GM18520 (cell line): ENCODE data around the gene PEPD.

Source experiments
- ATAC-seq: cut with Tn5 transposase; IDR thresholded peaks from one replicate; pipeline ENCODE4 v1.9.1; 2021; ENCODE audit not compliant: unreplicated experiment

PEPD gene

DNA sequence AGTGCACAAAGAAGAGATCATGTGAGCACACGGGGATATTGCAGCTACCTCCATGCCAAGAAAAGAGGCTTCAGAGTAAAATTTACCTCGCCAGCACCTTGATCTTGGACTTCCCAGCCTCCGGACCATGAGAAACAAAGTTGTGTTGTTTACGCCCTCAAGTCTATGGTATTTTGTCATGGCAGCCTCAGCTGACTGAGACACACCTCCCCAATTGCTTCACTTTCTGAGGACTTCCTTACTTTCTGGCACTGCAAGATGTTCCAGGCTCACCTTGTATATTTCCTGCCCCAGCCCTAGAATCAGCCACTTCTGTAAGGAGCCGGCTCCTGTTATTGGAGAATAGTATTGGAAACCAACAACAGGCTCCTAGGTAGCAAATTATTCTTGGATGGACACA, 154.7 kb downstream of the PEPD start:
- no peak for ATAC-seq

DNA sequence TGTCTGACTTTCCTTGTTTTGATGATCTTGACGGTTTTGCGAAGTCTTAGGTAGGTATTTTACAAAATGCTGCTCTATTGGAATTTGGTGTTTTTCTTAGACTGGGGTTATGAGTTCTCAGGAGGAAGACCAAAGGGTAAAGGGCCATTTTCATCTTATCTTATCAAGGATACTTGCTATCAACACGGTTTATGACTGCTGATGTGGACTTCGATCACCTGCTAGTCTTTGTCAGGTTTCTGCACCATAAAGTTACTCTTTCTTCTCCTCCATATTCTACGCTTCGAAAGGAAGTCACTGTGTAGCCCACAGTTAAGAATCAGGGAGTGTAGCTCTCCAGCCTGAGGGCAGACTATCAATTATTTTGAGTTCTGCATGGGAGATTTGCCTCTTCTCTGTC, 155.5 kb downstream of the PEPD start:
- ATAC-seq = no peak

DNA sequence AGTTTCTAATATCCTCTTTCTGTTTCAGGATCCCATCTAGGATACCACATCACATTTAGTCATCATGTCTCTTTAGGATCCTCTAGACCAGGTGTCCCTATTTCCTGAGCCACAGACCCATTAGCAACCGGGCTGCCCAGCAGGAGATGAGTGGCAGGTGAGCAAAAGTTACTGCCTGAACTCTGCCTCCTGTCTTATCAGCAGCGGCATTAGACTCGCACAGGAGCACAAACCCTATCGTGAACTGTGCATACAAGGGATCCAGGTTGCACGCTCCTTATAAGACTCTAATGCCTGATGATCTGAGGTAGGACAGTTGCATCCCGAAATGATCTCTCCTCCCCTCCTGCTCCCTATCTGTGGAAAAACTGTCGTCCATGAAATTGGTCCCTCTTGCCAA, 155.9 kb downstream of the PEPD start:
- no peak for ATAC-seq

DNA sequence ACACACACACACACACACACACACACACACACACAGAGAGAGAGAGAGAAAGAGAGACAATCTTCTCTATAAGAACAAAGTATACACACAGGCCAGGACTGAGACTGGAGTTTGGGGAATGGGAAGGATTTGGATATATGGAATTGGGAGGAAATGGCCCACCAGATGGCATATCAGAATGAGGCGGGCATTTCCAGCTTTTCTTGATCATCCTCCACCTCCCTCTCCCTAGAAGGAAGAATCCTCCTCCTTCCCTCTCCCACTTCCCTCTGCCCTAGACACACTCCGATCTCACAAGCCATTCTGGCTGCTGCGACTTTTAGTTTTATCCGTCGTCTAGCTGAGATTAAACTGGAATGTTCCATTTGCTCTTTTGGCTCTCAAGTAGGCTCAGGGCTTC, 158.1 kb downstream of the PEPD start:
- no peak for ATAC-seq

DNA sequence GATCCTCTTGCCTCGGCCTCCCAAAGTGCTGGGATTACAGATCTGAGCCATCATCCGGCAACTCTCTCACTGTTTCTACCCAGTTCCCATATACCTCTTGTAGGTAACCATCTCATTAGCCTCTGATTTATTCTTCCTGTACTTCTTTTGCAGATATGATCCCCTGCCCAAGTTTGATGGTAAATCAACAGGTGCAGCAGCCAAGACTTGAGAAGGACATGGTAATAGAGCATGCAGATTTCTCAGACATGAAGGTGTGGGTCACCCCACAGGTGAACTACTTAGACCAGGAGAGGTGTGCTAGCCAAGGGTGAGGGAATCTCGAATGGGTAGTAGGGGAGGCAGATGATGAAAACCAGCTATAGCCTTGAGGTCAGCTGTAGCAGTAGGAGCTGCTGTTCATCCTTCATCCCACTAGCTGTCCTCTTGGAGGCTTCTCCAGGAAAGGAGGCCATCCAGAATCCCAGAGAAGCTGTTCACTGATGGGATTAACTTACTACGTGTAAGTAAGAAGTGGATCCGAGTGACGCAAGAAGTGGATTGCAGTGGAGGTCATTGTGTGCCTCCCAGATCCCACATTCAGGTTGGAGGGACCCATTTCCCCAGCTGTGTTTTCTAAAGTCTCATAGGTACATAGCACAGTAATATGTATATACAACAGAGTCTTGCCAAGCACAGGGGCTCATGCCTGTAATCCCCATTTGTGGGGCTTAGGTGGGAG, 158.9 kb downstream of the PEPD start:
- no peak for ATAC-seq

DNA sequence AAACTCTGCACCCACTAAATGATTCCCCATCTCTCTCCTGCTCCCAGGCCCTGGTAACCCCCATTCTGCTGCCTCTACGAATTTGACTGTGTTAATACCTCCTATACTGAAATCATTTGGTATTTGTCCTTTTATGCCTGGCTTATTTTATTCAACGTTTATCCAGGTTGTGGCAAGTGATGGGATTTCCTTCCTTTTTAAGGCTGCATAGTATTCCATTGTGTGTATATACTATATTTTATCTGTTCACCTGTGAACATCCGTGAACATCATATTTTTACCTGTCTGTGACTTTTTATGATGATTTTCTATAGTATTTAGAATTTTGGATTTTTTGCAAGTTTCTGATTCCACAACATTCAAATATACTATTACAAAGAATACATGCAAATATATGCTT, 162.0 kb downstream of the PEPD start:
- ATAC-seq = no peak

DNA sequence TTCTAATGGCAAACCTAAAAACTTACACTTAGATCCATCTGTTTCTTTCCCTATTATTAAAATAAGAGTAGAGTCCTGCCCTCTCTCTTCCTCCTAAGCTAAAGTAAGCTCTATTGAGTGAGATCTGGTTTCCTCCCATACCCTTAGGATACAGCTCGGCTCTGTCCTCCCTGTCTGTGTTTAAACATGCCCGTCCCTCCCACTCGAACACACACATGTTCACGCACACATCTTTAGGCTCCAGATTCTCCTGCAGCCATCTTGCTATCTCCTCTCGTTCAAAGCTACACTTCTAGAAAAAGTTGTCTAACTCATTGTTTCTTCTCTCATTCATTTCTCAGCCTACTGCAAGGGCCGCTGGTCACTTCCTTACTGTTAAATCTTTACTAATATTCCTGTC, 163.2 kb downstream of the PEPD start:
- no peak for ATAC-seq

DNA sequence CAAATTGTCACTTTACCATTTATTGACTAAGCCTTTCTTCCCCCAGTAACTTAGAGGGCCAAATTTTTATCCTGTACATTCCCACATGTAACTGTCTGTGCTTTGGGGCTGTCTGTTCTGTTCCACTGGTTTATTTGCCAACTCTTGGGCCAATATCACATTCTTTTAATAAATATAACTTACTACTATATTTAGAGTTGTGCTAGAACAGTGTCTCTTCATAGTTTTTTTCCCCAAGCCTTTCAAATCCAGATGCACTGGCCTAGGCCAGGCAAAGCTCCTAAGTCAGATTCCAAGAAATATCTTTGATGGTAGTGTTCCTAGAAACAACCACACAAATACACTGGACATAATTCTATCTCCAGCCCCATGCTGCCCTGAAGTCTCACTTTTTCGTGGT, 164.0 kb downstream of the PEPD start:
- ATAC-seq = no peak

DNA sequence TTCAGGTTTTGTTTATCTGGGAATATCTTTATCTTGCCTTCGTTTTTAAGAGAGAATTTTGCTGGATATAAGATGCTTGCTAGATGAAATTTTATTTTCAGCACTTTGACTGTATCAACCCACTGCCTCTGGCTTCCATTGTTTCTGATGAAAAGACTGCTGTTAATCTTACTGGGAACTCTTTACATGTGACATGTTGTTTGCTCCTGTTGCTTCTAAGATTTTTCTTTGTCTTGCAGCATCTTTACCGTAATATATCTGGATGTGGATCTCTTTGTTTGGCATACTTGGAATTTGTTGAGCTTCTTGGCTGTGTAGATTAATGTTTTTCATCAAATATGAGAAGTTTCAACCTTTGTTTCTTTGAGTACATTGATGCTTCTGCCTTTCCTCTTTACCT, 166.1 kb downstream of the PEPD start:
- no peak for ATAC-seq

DNA sequence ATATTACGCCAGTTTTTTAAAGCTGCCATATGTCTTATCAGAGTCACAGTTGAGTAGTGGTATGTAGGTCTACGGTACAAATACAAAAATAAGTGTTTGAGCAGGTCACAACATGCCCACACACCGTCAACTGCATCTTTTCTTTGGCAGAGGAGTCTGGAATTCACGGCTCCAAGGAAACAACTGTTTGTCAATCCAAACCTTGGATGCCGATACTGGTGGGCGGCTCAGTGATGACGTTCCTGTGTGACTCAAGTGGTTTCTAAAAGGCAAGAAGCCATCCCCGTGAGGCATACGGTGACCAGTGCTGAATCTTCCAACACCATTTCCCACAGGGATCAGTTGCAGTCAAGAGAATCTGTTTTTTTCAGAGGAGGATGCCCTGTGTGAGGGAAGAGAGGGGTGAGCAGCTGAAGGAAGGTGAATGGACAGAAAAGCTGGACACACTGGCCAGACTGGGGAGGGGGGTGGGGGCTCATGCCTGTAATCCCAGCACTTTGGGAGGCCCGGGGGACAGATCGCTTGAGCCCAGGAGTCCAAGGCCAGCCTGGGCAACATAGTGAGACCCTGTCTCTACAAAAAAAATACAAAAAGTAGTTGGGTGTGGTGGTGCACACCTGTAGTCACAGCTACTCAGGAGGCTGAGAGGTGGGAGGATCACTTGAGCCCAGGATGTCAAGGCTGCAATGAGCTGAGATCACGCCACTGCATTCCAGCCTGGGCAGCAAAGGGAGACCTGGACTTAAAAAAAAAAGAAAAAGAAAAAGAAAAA, 170.9 kb downstream of the PEPD start:
- ATAC-seq = no peak

DNA sequence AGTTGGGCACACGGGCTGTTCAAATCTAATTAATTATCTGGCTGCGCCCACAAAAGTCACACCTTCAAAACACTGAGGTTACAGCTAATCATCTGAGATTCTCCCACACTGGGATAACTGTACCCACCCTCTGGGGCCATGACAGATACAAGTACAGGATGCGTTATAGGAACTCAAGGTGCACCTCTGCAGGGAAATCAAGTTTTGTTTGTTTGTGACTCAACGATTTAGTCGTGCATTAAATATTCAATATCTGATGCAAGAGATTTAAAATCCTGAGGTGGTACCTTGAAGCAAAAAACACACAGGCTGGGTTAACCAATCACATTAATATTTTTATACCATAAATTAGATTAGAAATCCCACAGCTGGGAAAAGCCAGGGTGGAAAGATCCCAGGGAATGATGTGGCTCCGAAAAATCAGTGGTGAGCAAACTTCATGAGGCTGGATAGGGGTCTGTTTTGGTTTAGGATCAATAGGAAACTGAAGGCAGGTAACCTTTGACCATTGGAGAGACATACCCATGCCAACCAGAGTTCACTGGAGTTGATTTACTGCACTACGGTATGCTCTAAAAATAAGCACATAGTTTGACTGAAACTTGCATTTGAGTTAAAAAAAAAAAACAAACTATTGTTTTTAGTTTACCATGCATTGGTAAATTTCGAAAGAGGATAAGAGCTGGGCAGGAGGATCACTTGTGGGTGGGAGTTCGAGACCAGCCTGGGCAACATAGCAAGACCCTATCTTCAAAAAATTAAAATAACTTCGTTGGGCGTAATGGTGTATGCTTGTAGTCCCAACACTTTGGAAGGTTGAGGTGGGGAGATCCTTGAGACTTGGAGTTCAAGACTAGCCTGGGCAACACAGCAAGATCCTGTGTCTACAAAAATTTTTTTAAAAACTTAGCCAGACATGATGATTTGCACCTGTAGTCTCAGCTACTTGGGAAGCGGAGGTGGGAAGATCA, 172.0 kb downstream of the PEPD start:
- ATAC-seq = no peak

DNA sequence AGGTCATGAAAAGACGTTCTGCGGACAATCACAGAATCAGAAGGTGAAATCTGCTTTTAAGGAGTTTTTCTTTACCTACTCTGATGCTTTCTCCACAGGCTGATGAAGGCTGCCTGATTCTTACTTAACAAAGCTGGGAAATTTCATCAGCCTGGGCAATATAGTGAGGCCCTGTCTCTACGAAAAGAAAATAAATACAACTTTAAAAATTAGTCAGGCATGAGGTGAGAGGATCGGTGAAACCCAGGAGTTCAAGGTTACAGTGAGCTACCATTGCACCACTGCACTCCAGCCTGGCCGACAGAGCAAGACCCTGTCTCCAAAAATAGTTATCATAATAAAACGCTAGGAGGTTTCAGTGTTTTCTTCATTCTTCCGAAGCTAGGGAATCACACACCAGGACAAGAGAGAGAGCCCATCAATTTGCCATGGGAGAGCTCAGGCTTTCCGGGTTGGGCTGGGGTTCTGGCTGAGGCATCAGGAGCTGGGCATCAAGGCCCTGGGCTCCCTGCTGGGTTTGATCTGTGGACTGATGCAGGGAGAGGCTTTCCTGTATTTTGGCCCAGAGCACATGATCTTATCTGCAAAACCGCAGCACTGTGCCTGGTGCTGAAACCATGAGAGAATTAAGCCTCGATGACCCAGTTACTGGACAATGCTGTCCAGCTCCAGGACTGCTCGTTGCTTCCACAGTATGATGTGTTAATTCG, 173.1 kb downstream of the PEPD start:
- ATAC-seq = no peak

DNA sequence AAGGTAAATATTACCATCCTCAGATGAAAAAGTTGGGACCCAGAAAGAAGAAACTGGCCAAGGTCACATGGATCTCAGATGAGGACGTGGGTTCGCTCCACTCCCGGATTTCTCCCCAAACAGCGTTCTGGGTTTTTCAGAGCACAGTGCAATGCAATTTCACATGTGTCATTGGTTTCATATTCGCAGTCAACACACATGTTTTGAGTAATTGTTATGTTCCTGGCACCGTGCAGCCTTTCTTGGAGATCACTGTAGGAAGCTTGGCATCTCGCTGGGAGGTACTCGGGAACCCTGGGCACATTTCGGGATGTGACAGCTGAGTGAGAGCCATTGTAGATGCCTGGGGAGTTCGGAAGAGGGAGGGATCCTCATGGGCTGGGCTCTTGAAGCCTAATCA, 174.3 kb downstream of the PEPD start:
- ATAC-seq = no peak

DNA sequence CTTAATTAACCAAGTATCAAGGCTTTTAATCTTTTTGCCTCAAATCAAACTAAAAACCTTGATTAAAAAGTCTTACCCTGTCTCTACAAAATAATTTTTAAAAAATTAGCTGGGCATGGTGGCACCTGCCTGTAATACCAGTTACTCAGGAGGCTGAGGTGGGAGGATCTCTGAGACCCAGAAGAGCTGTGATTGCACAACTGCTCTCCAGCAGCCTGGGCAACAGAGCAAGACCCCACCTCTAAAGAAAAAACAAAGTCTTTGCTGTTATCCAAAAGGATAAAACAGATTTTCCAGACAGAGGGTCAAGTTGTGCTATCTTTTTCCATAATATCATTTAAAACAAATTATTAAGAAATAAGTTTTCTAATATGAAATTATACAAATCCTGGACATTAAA, 174.9 kb downstream of the PEPD start:
- ATAC-seq = no peak

DNA sequence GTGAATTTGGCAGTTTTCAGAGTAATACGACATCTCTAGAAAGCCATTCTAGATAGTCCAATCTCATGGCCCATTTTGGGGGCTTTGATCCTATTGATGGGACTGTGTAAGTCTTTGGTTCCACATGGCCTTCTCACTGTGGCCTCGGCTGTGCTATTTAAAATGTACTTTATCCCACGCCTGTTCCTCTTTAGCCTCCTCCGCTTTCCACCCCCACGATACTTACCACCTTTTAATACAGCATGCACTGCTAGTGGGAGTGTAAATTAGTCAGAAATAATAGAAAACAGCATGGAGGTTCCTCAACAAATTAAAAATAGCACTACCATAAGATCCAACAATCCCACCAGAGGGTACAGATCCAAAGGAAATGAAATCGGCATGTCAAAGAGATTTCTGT, 176.4 kb downstream of the PEPD start:
- ATAC-seq = no peak

DNA sequence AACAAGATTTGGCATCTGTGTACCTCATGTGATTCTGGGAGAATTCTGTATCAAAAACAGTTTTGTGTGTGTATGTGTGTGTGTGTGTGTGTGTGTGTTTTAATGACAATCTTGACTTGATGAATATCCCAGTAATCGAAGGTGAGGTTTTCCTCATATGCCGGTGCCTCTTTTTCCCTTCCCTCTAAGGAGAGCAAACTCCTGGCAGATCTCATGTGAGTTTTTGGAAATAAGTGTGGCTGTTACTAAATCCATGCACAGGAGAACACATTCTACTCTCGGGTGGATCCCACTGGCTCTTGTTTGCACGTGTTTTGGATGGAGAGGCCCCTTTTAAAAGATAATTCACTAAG, 177.0 kb downstream of the PEPD start:
- ATAC-seq = no peak

DNA sequence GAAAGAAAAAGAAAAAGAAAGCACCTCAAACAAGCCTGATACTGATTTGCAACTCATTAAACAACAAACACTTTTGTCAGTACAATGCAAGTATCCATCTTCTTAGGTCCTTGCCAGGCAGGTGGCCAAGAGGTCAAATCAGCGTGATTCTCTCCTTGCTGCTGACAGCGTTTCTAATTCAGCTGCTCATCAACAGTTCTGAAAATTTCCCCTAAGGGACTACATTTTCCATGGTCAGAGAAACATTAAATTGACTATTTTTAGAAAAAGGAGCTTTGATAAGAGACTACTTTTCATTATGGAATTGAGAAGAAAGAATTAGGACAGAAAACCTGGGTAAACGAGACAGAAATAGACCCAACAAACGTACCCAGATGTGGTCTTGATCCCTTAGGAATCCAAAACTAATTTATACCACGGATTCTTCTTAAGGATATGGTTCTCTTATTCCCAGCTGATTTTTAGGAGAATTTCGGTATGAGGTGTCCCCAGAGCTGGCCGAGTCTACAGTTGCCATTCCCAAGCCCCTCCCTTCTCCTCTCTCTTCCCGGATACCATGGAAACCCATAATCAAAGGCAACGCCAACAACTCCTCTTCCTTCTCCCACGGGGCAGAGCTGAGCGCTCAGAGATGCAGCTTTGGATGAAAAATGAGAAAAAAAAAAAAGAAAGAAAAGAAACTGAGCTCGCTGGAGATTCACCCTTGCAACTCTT, 177.6 kb downstream of the PEPD start:
- no peak for ATAC-seq

DNA sequence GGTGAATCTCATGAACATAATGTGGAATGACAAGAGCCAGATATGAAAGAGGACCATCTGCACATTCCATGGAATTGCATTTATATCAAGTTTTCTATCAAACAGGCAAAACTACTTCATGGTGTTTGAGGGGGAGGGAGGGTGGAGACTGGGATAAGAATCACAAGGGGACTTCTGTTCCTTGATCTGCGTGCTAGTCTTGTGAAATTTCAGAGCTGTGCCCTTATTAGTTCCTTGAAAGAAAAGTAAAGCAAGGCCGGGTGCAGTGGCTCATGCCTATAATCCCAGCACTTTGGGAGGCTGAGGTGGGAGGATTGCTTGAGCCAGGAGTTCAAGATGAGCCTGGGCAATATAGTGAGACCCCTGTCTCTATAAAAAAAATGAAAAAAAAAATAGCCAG, 178.3 kb downstream of the PEPD start:
- no peak for ATAC-seq

DNA sequence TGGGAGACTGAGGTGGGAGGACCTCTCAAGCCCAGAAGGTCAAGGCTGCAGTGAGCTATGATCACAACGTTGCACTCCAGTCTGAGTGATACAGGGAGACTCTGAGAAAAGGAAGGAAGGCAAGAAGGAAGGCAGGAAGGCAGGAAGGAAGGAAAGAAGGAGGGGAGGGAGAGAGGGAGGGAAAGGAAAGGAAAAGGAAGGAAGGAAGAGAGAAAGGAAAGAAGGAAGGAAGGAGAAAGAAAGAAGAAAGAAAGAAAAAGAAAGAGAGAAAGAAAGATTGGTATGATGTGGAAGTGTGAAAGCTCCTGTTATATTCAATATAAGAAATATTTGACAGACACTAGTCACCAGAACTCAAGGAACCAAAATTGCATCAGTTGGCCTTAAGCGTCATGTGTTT, 180.6 kb downstream of the PEPD start:
- no peak for ATAC-seq
